ENCODE measurements around the gene CDIPT.
"Not testable (repeated sequence)": the region's sequence is repeated elsewhere in the genome, so short reads cannot be mapped to it uniquely, and the experiment has no call there.

Gene CDIPT

DNA sequence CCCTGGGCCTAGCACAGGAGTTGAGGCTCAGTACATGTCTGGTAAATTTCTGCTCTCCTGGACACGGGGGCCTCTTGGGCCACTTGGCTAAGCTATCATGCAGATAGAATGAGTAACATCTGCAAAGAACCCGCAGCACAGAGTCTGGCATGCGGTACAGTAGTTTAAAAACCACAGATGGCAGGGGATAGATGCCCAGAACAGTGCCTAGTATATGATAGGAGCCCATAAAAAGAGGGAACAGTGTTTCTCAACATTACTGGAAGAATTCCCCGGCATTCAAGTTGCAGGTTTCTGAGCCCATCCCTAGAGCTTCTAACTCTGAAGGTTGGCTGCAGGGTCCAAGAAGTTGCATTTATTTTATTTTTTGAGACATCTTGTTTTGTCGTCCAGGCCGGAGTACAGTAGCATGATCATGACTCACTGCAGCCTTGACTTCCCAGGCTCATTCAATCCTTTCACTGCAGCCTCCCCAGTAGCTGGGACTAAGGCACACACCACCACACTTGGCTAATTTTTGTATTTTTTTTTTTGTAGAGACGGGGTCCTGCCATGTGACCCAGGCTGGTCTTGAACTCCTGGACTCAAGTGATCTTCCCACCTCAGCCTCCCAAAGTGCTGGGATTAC lies 5.8 kb downstream of the CDIPT start:
- FAIRE-seq: no peak

GRCh38 chr16:29854520-29855100 lies 8.4 kb downstream of the CDIPT start:
- no peak for FAIRE-seq

DNA sequence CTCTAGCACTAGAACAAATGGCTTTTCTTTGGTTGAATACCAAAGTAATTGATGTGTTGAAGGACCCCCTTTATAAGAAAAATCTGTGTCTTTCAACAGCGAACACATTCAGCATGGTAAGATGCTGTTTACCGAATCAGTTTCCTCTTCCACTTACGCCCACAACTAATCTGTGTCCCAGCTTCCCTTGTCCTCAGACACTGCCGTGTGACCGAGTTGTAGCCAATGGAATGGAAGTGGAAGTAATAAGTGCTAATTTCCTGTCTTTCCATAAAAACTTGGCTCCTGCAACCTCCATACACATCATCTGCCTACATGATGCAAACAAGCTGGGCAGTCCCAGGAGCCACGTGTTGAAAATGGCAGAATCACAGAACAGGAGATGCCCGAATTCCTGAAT lies 10.4 kb downstream of the CDIPT start:
- FAIRE-seq: no peak

- no peak for FAIRE-seq
These were observed 12.0 kb downstream of the CDIPT start for GRCh38 chr16:29850998-29851397.

DNA sequence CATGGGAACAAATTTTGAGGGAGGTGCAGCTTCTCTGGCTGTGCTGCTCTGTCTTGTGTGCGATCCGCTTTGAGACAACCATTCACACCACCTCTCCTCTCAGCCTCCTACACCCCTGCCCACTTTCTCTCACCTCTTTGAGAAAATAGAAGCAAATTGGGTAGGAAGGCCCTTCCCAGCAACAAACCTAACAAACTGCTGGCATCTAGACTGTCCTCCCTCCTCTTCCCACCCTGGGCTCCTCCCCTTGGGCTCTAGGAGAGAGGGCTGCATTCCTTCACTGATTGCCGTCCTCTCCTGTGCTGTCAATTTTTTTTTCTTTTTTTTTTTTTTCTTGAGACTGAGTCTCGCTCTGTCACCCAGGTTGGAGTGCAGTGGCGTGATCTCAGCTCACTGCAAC lies 13.5 kb downstream of the CDIPT start:
- no peak for FAIRE-seq

DNA sequence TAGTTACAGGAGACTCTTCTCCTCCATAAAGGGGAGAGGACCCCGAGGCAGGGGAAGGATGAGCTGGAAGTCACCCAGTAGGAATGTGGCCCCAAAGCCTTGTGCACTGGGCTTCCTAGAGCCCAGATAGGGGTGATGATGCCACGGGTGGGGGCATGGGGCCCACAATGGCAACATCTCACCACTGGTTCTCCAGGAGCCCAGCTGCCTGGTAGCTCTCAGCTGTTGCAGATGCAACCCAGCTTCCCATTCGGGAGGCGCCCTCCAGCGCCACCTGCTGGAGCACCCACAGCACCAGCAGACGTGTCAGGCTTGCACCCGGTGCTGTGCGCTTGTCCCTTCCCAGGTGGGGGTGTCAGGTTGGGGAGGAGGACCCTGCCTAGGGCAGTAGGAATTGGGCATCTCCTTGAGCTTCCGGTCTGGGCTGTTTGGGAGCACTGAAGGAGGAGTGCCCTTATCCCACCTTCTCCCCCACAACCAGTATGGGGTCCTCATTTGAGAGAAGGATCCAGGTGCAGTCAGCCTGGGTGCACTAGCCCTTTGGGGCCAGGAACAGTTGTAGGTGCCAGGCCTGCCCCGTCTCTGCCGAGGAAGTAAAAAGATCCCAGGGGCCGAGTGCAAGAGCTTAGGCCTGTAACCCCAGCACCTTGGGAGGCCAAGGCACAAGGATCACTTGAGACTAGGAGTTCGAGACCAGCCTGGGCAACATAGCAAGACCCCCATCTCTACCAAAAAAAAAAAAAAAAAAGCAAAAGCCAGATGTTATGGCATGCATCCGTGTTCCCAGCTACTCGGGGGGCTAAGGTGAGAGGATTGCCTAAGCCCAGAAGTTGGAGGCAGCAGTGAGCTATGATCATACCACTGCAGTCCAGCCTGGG lies 14.4 kb downstream of the CDIPT start:
- FAIRE-seq: no peak

GRCh38 chr16:29845656-29846055 lies 17.4 kb downstream of the CDIPT start:
- no peak for FAIRE-seq

DNA sequence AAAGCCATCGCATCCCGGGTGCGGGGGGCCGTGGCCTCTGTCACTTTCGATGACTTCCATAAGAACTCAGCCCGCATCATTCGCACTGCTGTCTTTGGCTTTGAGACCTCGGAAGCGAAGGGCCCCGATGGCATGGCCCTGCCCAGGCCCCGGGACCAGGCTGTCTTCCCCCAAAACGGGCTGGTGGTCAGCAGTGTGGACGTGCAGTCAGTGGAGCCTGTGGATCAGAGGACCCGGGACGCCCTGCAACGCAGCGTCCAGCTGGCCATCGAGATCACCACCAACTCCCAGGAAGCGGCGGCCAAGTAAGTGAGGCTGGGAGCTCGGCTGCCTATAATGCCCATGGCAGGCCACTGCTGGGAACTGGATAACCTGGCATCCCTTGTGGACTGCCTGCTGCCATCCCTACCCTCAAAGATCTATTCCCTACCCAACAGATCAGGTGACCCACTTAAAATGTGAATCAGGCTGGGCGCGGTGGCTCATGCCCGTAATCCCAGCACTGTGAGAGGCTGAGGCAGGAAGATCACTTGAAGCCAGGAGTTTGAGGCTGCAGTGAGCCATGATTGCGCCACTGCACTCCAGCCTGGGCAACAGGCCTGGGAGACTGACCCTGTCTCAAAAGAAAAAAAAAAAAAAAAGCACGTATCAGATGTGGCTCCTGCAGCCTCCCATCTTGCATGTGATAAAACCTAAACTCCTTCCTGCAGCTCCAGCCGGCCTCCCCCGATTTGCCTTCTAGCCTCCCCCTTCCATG lies 18.3 kb downstream of the CDIPT start:
- no peak for FAIRE-seq

- no peak for FAIRE-seq
These were observed 19.1 kb downstream of the CDIPT start for GRCh38 chr16:29843931-29844330.

DNA sequence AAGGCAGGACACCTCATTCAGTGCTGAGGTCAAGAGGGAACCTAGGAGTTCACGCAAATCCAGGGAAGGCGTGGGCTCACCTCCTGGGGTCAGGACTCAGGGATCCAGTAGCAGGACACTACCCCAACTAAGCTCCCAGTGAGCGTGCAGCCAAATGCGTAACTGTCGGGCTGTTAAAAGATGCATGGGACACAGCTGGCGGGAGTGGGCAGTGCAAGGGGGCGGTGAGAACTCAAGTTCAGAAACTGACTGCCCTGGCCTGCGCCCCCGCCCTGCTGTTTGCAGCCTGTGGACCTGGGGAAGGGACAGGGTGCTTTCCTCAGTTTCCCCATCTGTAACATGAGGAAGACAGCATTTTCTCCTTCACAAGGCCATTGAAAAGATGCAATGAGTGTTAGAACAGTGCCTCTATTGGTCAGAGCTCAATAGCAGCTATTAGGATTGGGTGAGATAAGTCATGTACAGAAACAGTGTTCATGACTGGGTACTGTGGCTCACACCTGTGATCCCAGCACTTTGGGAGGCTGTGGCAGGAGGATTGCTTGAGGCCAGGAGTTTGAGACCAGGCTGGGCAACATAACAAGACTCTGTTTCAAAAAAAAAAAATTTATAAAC lies 20.2 kb downstream of the CDIPT start:
- FAIRE-seq: no peak

- FAIRE-seq: no peak
These were observed 21.4 kb downstream of the CDIPT start for GRCh38 chr16:29841631-29842030.

DNA sequence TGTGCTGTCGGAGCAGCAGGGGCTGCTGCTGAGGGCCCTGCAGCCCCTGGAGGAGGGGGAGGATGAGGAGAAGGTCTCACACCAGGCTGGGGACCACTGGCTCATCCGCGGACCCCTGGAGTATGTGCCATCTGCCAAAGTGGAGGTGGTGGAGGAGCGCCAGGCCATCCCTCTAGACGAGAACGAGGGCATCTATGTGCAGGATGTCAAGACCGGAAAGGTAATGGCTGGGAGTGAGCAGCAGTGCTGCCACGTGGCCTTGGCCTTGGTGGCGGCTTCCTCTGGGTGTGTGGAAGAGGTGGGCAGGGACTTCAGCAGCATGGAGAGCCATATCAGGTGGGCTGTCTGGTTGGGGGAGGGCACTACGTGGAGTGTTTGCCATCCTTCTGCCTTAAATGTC lies 22.8 kb downstream of the CDIPT start:
- no peak for FAIRE-seq

DNA sequence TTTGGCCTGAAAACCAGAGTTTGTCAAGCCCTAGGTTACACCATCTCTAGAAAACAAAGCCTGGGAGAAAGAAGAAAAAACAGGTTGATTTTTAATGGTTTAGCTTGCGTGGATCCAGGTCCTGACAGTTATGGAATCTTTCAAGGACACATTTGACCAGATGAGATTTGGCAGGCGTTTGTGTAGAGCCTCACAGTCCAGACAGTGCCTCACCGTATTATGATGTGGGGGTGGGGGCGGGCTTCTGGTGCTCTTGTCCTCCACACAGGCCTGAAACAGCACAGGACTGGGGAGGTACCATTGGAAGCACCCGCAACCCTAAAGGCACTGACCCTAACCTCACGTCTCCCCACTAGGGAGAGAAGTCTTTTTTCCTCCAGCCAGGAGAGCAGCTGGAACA lies 23.2 kb downstream of the CDIPT start:
- no peak for FAIRE-seq

DNA sequence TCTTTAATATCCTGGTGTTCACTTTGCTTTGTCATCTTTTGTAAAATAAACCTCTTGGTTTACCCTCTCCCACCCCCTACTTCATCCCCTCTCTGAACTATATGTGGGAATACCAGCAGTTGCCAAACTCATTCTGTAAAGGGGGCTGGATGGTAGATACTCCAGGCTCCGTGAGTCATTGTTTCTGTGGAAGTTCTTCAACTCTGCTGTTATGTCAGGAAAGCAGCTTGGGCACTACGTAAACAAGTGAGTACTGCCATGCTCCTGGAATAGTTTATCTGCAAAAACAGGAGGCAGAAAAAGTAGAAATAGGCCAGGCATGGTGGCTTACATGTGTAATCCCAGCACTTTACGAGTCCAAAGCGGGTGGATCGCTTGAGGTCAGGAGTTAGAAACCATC lies 25.2 kb downstream of the CDIPT start:
- FAIRE-seq: no peak

GRCh38 chr16:29836623-29837022 lies 26.4 kb downstream of the CDIPT start:
- FAIRE-seq: no peak

- FAIRE-seq: no peak
These were observed 27.1 kb downstream of the CDIPT start for GRCh38 chr16:29835926-29836325.

GRCh38 chr16:29834079-29834478 lies 28.9 kb downstream of the CDIPT start:
- no peak for FAIRE-seq

- not testable (repeated sequence) for FAIRE-seq
These were observed 29.8 kb downstream of the CDIPT start for GRCh38 chr16:29833219-29833618.

DNA sequence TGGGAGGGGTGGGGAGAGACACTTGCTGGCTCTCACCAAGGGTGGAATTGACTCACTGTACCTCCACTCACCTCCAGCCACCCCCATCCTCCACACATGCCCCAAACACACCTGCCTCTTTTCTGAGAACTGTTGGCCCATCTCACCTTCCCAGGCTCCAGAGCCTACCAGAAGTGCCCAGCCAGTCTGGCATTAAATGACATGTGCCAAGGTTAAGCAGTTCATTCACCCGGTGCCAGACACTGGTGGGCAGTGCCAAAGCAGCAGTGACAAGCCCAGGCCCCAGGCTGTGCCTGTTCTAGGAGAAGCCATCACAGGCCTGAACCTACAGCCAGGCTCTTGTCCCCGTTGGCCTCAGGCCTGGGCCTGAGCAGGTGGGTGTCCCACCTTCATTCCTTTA lies 31.5 kb downstream of the CDIPT start:
- no peak for FAIRE-seq

GRCh38 chr16:29830774-29831173 lies 32.3 kb downstream of the CDIPT start:
- no peak for FAIRE-seq

DNA sequence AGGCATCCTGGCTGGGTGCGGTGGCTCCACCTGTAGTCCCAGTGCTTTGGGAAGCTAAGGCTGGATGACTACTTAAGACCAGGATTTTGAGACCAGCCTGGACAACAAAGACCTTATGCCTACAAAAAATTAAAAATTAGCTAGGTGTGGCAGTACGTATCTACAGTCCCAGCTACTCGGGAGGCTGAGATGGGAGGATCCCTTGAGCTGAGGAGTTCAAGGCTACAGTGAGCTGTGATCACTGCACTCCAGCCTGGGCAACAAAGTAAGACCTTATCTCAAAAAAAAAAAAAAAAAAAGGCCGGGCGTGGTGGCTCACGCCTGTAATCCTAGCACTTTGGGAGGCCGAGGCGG lies 36.7 kb downstream of the CDIPT start:
- no peak for FAIRE-seq

- FAIRE-seq: peak; percentile 54
These were observed 37.6 kb downstream of the CDIPT start for GRCh38 chr16:29825145-29826044.

All from A204.1 (cell line).